GM18870 (cell line): ENCODE measurements around the gene MLLT10.
"Not testable (repeated sequence)": the region's sequence is repeated elsewhere in the genome, so short reads cannot be mapped to it uniquely, and the experiment has no call there.

ENCODE experiments used
- ATAC-seq: cut with Tn5 transposase; IDR thresholded peaks from one replicate; pipeline ENCODE4 v1.9.1; 2021; ENCODE audit warnings: moderate library complexity; ENCODE audit not compliant: unreplicated experiment

Gene MLLT10

GRCh38 chr10:21527598-21528235 is 6.3 kb upstream of the MLLT10 start:
- ATAC-seq, result no peak

GRCh38 chr10:21528236-21529031 is 5.6 kb upstream of the MLLT10 start:
- no peak for ATAC-seq

GRCh38 chr10:21529032-21529910 is 4.8 kb upstream of the MLLT10 start:
- ATAC-seq, result no peak

- no peak for ATAC-seq
Observed at GRCh38 chr10:21530168-21530567, 3.9 kb upstream of the MLLT10 start.

- no peak for ATAC-seq
Observed at GRCh38 chr10:21530641-21531040, 3.4 kb upstream of the MLLT10 start.

GRCh38 chr10:21531164-21531563 is 2.9 kb upstream of the MLLT10 start:
- no peak for ATAC-seq

- no peak for ATAC-seq
Observed at GRCh38 chr10:21532694-21533466, 1.2 kb upstream of the MLLT10 start.

GRCh38 chr10:21534280-21534586 is 201 bp downstream of the MLLT10 start:
- ATAC-seq, result no peak

GRCh38 chr10:21534604-21535493 is 817 bp downstream of the MLLT10 start:
- ATAC-seq, result no peak

GRCh38 chr10:21535494-21535965 is 1.5 kb downstream of the MLLT10 start:
- no peak for ATAC-seq

- not testable (repeated sequence) for ATAC-seq
Observed at GRCh38 chr10:21535976-21536375, 1.9 kb downstream of the MLLT10 start.

GRCh38 chr10:21536874-21537273 is 2.8 kb downstream of the MLLT10 start:
- no peak for ATAC-seq

GRCh38 chr10:21540701-21541100 is 6.7 kb downstream of the MLLT10 start:
- not testable (repeated sequence) for ATAC-seq

- no peak for ATAC-seq
Observed at GRCh38 chr10:21547246-21547645, 13.2 kb downstream of the MLLT10 start.

- no peak for ATAC-seq
Observed at GRCh38 chr10:21552638-21553037, 18.6 kb downstream of the MLLT10 start.

- no peak for ATAC-seq
Observed at GRCh38 chr10:21556527-21556926, 22.5 kb downstream of the MLLT10 start.

- not testable (repeated sequence) for ATAC-seq
Observed at GRCh38 chr10:21558984-21559383, 25.0 kb downstream of the MLLT10 start.

GRCh38 chr10:21570761-21571521 is 36.9 kb downstream of the MLLT10 start:
- ATAC-seq, result no peak

- ATAC-seq, result no peak
Observed at GRCh38 chr10:21572578-21572977, 38.5 kb downstream of the MLLT10 start.
